Forelimb muscle (tissue), 1 donor: ENCODE results near the gene QRFP. TPM values are rescaled to one million over a fixed set of nuclear protein-coding genes. Genes with fewer than 3 reads are reported as not detected.

Experiments used
- DNase-seq: peaks from one replicate; pipeline ENCODE4 v3.0.0-alpha.2; 2013; ENCODE audit warnings: low read depth
- polyA plus RNA-seq: library from polyadenylated mRNA; unstranded; fragments of 120-200 nt; gene quantifications from one replicate; pipeline ENCODE4 v1.2.1, GENCODE V29; 2013; ENCODE audit not compliant: insufficient read length

QRFP gene
- polyA plus RNA-seq, 1 donor = 0.33 TPM

GRCh38 chr9:130890870-130891687, 5.5 kb downstream of the QRFP start:
- no peak for DNase-seq

GRCh38 chr9:130890124-130890523, 6.5 kb downstream of the QRFP start:
- no peak for DNase-seq

- DNase-seq = no peak
These were observed 8.3 kb downstream of the QRFP start for GRCh38 chr9:130888146-130888885.

GRCh38 chr9:130887494-130888144, 9.0 kb downstream of the QRFP start:
- DNase-seq = no peak

- DNase-seq = no peak
These were observed 9.6 kb downstream of the QRFP start for GRCh38 chr9:130886981-130887380.

GRCh38 chr9:130885484-130886375, 10.9 kb downstream of the QRFP start:
- DNase-seq = no peak

- no peak for DNase-seq
These were observed 11.8 kb downstream of the QRFP start for GRCh38 chr9:130884542-130885483.

- no peak for DNase-seq
These were observed 12.5 kb downstream of the QRFP start for GRCh38 chr9:130884111-130884531.

GRCh38 chr9:130883479-130883878, 13.1 kb downstream of the QRFP start:
- no peak for DNase-seq

- no peak for DNase-seq
These were observed 13.9 kb downstream of the QRFP start for GRCh38 chr9:130882696-130883225.

- DNase-seq = no peak
These were observed 15.1 kb downstream of the QRFP start for GRCh38 chr9:130881516-130881915.

GRCh38 chr9:130880599-130881220, 15.9 kb downstream of the QRFP start:
- no peak for DNase-seq

GRCh38 chr9:130879863-130880411, 16.7 kb downstream of the QRFP start:
- no peak for DNase-seq

- no peak for DNase-seq
These were observed 18.3 kb downstream of the QRFP start for GRCh38 chr9:130878295-130878694.

- DNase-seq = no peak
These were observed 19.3 kb downstream of the QRFP start for GRCh38 chr9:130877300-130877699.

GRCh38 chr9:130874783-130875182, 21.8 kb downstream of the QRFP start:
- DNase-seq = no peak

GRCh38 chr9:130873966-130874365, 22.6 kb downstream of the QRFP start:
- no peak for DNase-seq

- DNase-seq = no peak
These were observed 23.6 kb downstream of the QRFP start for GRCh38 chr9:130872912-130873503.

GRCh38 chr9:130872508-130872907, 24.1 kb downstream of the QRFP start:
- DNase-seq = no peak
